ENCODE results near the gene TBL1X. TPM values are rescaled to one million over a fixed set of nuclear protein-coding genes. Genes with fewer than 3 reads are reported as not detected.

TBL1X gene
- total RNA-seq (ENCODE audit: unreplicated experiment): 6.5 TPM
- long read RNA-seq, partial matches to known transcripts: 0 of 2 reads
- long read RNA-seq, other reads (novel, unspliced or antisense): 2 of 2 reads

DNA sequence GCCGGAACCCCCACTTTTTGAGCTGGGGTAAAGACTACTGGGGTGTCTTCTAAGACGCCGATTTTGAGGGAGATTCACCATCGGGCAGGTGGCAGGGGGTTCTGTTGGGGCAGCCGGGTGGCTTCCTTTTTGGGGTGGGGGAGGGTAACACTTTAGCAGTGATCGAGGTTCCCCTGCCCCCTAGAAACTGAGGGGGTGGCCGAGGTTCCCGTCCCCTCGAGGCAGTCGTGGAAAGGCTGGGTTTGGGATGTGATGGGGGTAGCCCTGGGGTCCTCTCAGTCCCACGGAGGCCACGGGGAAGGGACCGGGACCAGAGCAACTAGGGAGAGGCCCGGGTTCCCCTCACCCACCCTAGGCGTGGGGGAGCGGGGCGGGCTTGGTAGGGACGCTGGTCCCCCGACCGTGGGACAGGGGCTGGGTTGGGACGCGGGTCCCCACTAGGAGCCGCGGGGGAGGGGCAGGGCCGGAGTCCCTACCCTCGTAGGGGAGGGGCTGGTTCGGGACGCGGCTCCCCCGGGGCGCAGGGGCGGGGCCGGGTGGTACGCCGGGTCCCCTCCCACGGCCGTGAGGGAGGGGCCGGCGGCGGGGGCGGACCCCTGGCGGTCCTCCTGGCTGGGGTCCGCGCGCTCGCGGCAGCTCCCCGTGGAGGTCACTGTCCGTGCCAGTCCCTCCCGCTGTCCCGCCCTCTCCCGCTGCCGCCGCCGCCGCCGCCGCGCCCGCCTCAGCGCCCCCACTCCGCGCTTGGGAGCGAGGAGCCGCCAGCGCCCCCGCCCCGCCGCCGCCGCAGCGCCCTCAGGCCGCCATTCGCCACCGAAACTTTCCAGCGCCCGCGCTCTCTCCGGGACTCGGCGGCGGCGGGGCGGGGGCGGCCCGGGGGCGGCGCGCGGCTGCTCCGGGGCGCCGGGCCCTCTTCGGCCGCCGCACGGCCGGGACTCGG, at the start of gene TBL1X:
Gene TBL1X (plus strand): TSS at position 624 of the 937 bp plus-strand sequence. CDS start 188,529 bp downstream, outside the sequence.
- H3K4me3 Mint-ChIP-seq (ENCODE audit: unreplicated experiment): peak within 1 kb of the TSS; percentile 63
- no peaks in the 10 kb centered on the region for H3K36me3 Mint-ChIP-seq (ENCODE audit: unreplicated experiment)
- peaks cover 12% of the 10 kb centered on the region for H3K9me3 Mint-ChIP-seq (ENCODE audit: unreplicated experiment)
- peak within 1 kb of the TSS; percentile 52 for H3K27ac Mint-ChIP-seq (ENCODE audit: unreplicated experiment)
- TF ChIP-seq, protein P1, sequence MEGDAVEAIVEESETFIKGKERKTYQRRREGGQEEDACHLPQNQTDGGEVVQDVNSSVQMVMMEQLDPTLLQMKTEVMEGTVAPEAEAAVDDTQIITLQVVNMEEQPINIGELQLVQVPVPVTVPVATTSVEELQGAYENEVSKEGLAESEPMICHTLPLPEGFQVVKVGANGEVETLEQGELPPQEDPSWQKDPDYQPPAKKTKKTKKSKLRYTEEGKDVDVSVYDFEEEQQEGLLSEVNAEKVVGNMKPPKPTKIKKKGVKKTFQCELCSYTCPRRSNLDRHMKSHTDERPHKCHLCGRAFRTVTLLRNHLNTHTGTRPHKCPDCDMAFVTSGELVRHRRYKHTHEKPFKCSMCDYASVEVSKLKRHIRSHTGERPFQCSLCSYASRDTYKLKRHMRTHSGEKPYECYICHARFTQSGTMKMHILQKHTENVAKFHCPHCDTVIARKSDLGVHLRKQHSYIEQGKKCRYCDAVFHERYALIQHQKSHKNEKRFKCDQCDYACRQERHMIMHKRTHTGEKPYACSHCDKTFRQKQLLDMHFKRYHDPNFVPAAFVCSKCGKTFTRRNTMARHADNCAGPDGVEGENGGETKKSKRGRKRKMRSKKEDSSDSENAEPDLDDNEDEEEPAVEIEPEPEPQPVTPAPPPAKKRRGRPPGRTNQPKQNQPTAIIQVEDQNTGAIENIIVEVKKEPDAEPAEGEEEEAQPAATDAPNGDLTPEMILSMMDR (IDR thresholded peaks at IDR 0.05; ENCODE audit: partially characterized antibody, unreplicated experiment): no peak
- H3K27me3 Mint-ChIP-seq (ENCODE audit: unreplicated experiment): peaks cover 4% of the 10 kb centered on the region
- peaks cover 10% of the 10 kb centered on the region for H3K4me1 Mint-ChIP-seq (ENCODE audit: low read depth, unreplicated experiment)
- DNase-seq: peak; percentile 60

DNA sequence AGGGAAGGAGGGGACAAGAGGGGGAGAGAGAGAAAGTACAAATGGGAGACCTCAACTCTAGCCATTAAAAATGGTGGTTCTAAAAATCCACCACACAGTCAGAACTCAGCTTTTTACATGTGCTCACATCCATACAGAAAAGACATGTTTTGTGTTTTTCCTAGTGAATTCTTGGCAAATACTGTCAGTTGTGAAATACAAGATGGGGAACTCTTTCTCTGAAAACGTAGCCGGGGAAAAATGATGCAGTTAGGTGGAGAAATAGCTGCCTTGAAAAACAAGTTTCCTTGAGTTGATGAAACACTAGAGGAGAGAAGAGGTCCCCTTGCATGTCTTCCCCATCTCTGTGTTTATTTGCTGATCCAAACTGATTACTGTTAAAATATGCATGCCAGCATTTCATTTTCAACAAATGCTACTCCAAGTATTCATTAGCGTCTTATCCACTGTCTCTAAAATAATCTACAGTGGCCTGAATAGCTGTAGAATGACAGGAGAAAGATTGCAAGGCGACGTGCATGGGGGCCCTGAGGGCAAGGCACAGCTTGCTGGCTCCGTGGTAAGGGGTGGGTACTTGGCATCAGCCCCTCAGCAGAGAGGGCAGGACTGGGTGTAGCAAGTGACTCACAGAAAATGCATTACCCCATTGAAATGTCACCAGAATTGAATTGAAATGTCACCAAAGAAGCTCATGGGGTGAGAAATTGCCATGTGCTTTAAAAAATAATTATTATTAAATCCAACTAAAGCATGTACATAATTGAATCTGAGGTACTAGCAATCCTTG, 48.1 kb upstream of the TBL1X start:
- TF ChIP-seq, protein P1 (IDR thresholded peaks at IDR 0.05; ENCODE audit: partially characterized antibody, unreplicated experiment): no peak
- peaks cover 4% of the 10 kb centered on the region for H3K4me1 Mint-ChIP-seq (ENCODE audit: low read depth, unreplicated experiment)
- no peak overlapping the region for H3K27ac Mint-ChIP-seq (ENCODE audit: unreplicated experiment)

DNA sequence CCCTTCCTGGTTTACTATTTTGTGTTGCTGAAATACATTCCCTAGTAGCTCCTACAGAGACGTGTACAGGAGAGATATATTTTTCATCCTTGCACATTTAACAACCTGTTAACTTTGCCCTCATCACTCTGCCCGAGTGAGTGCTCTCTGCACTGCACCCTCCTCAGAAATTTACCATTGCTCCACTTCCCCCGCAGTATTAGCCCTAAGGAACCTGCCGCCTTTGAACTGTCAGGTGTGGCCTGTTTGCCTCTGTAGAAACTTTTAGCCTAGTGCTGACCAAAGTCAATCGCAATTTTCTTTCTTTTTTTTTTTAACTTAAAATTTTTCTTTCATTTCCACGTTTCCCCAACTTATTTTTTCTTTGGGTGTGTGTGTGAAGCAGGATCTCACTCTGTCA, 46.6 kb upstream of the TBL1X start:
- H3K9me3 Mint-ChIP-seq (ENCODE audit: unreplicated experiment): no peaks in the 10 kb centered on the region
- no peak overlapping the region for H3K27ac Mint-ChIP-seq (ENCODE audit: unreplicated experiment)
- H3K4me3 Mint-ChIP-seq (ENCODE audit: unreplicated experiment): no peak overlapping the region
- H3K27me3 Mint-ChIP-seq (ENCODE audit: unreplicated experiment): peaks cover 3% of the 10 kb centered on the region
- H3K4me1 Mint-ChIP-seq (ENCODE audit: low read depth, unreplicated experiment): peaks cover 4% of the 10 kb centered on the region
- no peaks in the 10 kb centered on the region for H3K36me3 Mint-ChIP-seq (ENCODE audit: unreplicated experiment)
- DNase-seq: no peak
- TF ChIP-seq, protein P1 (IDR thresholded peaks at IDR 0.05; ENCODE audit: partially characterized antibody, unreplicated experiment): no peak

More for the DNA sequence above, 48.1 kb upstream of the TBL1X start:
- no peak overlapping the region for H3K4me3 Mint-ChIP-seq (ENCODE audit: unreplicated experiment)
- H3K27me3 Mint-ChIP-seq (ENCODE audit: unreplicated experiment): peaks cover 3% of the 10 kb centered on the region
- H3K9me3 Mint-ChIP-seq (ENCODE audit: unreplicated experiment): no peaks in the 10 kb centered on the region
- H3K36me3 Mint-ChIP-seq (ENCODE audit: unreplicated experiment): peaks cover under 1% of the 10 kb centered on the region
- no peak for DNase-seq

DNA sequence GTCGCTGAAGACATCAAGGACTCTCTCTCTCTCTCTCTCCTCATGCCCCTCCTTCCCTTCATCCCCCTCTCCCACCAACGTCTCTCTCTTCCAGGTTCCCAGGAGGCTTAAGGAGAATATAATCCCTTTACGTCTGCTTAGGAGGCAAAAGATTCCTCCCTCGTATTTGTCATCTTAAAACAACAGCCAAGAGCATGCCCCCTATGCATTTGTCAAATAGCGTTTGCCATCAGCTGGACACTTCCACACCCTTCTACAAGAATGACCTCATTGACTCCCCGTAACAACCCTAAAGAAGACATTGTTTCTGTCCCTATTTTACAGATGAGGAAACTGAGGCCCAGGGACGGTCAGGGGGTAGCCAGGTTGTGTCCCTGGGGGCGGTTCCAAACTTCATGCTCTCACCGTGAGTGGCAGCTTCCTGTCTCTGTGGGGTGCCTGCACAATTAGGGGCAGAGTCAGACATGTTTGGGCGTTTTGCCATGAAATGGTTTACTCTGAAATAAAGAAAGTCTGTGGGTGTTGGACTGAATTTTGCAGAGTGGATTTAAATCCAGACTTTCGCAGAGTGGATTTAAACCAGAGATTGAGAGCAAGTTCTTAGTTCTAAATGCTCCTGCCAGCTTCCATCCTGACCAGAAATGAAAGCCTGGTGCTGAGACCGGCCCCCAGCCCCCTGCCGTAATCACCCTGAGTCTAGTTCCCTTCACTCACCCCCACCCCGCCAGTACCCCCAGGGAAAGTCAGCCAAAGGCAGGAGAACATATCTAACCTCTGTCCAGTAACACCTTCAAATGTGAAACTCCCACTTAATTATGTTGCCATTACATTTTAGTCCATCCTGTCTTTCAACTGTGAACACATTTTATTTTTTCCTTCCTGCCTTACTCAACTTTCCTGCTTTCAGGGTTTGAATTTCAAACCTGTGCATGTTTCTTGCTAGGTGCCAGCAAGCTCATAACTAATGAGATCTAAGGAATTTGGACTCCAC, 44.3 kb upstream of the TBL1X start:
- DNase-seq: no peak
- no peak overlapping the region for H3K27ac Mint-ChIP-seq (ENCODE audit: unreplicated experiment)
- H3K9me3 Mint-ChIP-seq (ENCODE audit: unreplicated experiment): no peaks in the 10 kb centered on the region
- peaks cover 3% of the 10 kb centered on the region for H3K27me3 Mint-ChIP-seq (ENCODE audit: unreplicated experiment)
- H3K4me1 Mint-ChIP-seq (ENCODE audit: low read depth, unreplicated experiment): peaks cover 4% of the 10 kb centered on the region
- no peaks in the 10 kb centered on the region for H3K36me3 Mint-ChIP-seq (ENCODE audit: unreplicated experiment)
- no peak overlapping the region for H3K4me3 Mint-ChIP-seq (ENCODE audit: unreplicated experiment)
- TF ChIP-seq, protein P1 (IDR thresholded peaks at IDR 0.05; ENCODE audit: partially characterized antibody, unreplicated experiment): no peak
